Neural cell (in vitro differentiated cells): ENCODE measurements around the gene ST6GALNAC5. TPM values are rescaled to one million over a fixed set of nuclear protein-coding genes. Genes with fewer than 3 reads are reported as not detected.

Experiments
- H2AFZ ChIP-seq: fragments of 200-600, 300-800 bp; sonication (generic), shearing (Covaris generic); 2 replicates; pipeline ENCODE4 v1.6.0; 2014; ENCODE audit warnings: low read depth, mild to moderate bottlenecking, antibody characterized with exemption, low read length, moderate library complexity
- H3F3A ChIP-seq: fragments of 200-600 bp; shearing (Covaris generic); 2 replicates; pipeline ENCODE4 v1.6.1; 2016; ENCODE audit warnings: mild to moderate bottlenecking, moderate library complexity, mixed read lengths, antibody characterized with exemption, low read length; ENCODE audit not compliant: insufficient read depth, poor library complexity, severe bottlenecking
- H3K27ac ChIP-seq: fragments of 200-600, 300-800 bp; sonication (generic), shearing (Covaris generic); 2 replicates; pipeline ENCODE4 v1.5.1; 2014; ENCODE audit warnings: mild to moderate bottlenecking, low read length, moderate library complexity
- H3K27me3 ChIP-seq: fragments of 300-800, 200-600 bp; sonication (generic), shearing (Covaris generic); 2 replicates; pipeline ENCODE4 v1.6.0; 2014; ENCODE audit warnings: mild to moderate bottlenecking, low read depth, low read length, moderate library complexity; ENCODE audit not compliant: insufficient read depth
- H3K36me3 ChIP-seq: fragments of 300-800, 200-600 bp; sonication (generic), shearing (Covaris generic); 2 replicates; pipeline ENCODE4 v1.5.1; 2014; ENCODE audit warnings: mild to moderate bottlenecking, antibody characterized with exemption, low read length, moderate library complexity; ENCODE audit not compliant: insufficient read depth
- H3K4me2 ChIP-seq: fragments of 300-800, 200-600 bp; sonication (generic), shearing (Covaris generic); 2 replicates; pipeline ENCODE4 v1.6.0; 2014; ENCODE audit warnings: mild to moderate bottlenecking, low read length
- H3K4me3 ChIP-seq: fragments of 300-800, 200-600 bp; sonication (generic), shearing (Covaris generic); 2 replicates; pipeline ENCODE4 v1.5.1; 2014; ENCODE audit warnings: mild to moderate bottlenecking, low read length, moderate library complexity
- H3K79me2 ChIP-seq: fragments of 200-600 bp; shearing (Covaris generic); replicated peaks from 2 replicates; pipeline ENCODE4 v1.6.0; 2014; ENCODE audit warnings: mild to moderate bottlenecking, low read length, moderate library complexity; ENCODE audit not compliant: insufficient read depth
- H3K9ac ChIP-seq: fragments of 300-800, 200-600 bp; sonication (generic), shearing (Covaris generic); 2 replicates; pipeline ENCODE4 v1.6.1; 2016; ENCODE audit warnings: mild to moderate bottlenecking, low read length, mixed read lengths
- H3K9me2 ChIP-seq: fragments of 200-600 bp; shearing (Covaris generic); 2 replicates; pipeline ENCODE4 v1.6.1; 2016; ENCODE audit warnings: mild to moderate bottlenecking, low read length, mixed read lengths; ENCODE audit not compliant: insufficient read depth
- H3K9me3 ChIP-seq: fragments of 200-600, 300-800 bp; sonication (generic), shearing (Covaris generic); 2 replicates; pipeline ENCODE4 v1.6.1; 2016; ENCODE audit warnings: mild to moderate bottlenecking, mixed run types, low read length, moderate library complexity, mixed read lengths
- H4K20me1 ChIP-seq: fragments of 200-600 bp; shearing (Covaris generic); 2 replicates; pipeline ENCODE4 v1.6.1; 2016; ENCODE audit warnings: mild to moderate bottlenecking, mixed run types; ENCODE audit not compliant: insufficient read depth
- EP300 ChIP-seq: fragments of 450-650 bp; conservative IDR thresholded peaks from 2 replicates; pipeline ENCODE4 v1.6.1; 2014; ENCODE audit warnings: antibody characterized with exemption, mild to moderate bottlenecking, moderate library complexity; ENCODE audit not compliant: poor library complexity, severe bottlenecking
- EZH2 ChIP-seq: fragments of 200-600, 300-800 bp; shearing (Covaris generic), sonication (generic); IDR thresholded peaks from 2 replicates; pipeline ENCODE4 v1.6.1; 2014; ENCODE audit warnings: antibody characterized with exemption, low read length, borderline replicate concordance, mild to moderate bottlenecking; ENCODE audit not compliant: insufficient read depth, poor library complexity, severe bottlenecking
- MXI1 ChIP-seq: fragments of 450-650 bp; conservative IDR thresholded peaks from 2 replicates; pipeline ENCODE4 v1.6.1; 2014; ENCODE audit warnings: antibody characterized with exemption, mild to moderate bottlenecking; ENCODE audit not compliant: poor library complexity, severe bottlenecking
- POLR2AphosphoS5 ChIP-seq: IDR thresholded peaks from 2 replicates; pipeline ENCODE4 v1.6.1; 2012
- RAD21 ChIP-seq: fragments of 450-650 bp; conservative IDR thresholded peaks from 2 replicates; pipeline ENCODE4 v1.6.1; 2014; ENCODE audit warnings: antibody characterized with exemption, mild to moderate bottlenecking, moderate library complexity
- REST ChIP-seq: IDR thresholded peaks from 2 replicates; pipeline ENCODE4 v1.6.1; 2012; ENCODE audit warnings: borderline replicate concordance
- SMC3 ChIP-seq: fragments of 450-650 bp; conservative IDR thresholded peaks from 2 replicates; pipeline ENCODE4 v1.6.1; 2014; ENCODE audit warnings: antibody characterized with exemption, mild to moderate bottlenecking, moderate library complexity; ENCODE audit not compliant: poor library complexity
- polyA plus RNA-seq: library from polyadenylated mRNA; depleted of rRNA; stranded (reverse); fragments of >200 nt; gene quantifications from 2 replicates; pipeline ENCODE4 v1.2.3, GENCODE V29; 2014

ST6GALNAC5 gene
- polyA plus RNA-seq, 1 donor from 2014 or later = 57.3 TPM

GRCh38 chr1:77012066-77012465 lies 144.8 kb downstream of the ST6GALNAC5 start:
- Histone ChIP-seq H3K9me2 (no peaks in the 10 kb centered on the region), H4K20me1 (no peaks in the 10 kb centered on the region), H3K79me2 (peaks cover 8% of the 10 kb centered on the region), H3K36me3 (no peaks in the 10 kb centered on the region), H3K9ac (no peak overlapping the region), H3K27me3 (no peaks in the 10 kb centered on the region), H3F3A (peaks cover 16% of the 10 kb centered on the region), H3K4me2 (no peak overlapping the region), H3K9me3 (no peaks in the 10 kb centered on the region), H3K27ac (no peak overlapping the region), H2AFZ (no peak overlapping the region), H3K4me3 (no peak overlapping the region)
- no peak for TF ChIP-seq SMC3
- TF ChIP-seq REST = peak; percentile 37

- no peaks in the 10 kb centered on the region for H3K27me3 ChIP-seq
- no peaks in the 10 kb centered on the region for H3K9me2 ChIP-seq
- H3K4me2 ChIP-seq = peak overlapping the region; percentile 31
- peak overlapping the region; percentile 42 for H3K4me3 ChIP-seq
- peak overlapping the region; percentile 89 for H3K27ac ChIP-seq
- H3K36me3 ChIP-seq = no peaks in the 10 kb centered on the region
- no peaks in the 10 kb centered on the region for H3K9me3 ChIP-seq
- TF ChIP-seq POLR2AphosphoS5 (no peak), EZH2 (no peak), REST (peak; percentile 36), MXI1 (peak; percentile 26), EP300 (peak; percentile 65), RAD21 (peak; percentile 14)
- peaks cover 22% of the 10 kb centered on the region for H3F3A ChIP-seq
- H4K20me1 ChIP-seq = no peaks in the 10 kb centered on the region
- H3K9ac ChIP-seq = peak overlapping the region; percentile 39
- peaks cover 7% of the 10 kb centered on the region for H3K79me2 ChIP-seq
- H2AFZ ChIP-seq = no peak overlapping the region
Measured at GRCh38 chr1:77014073-77014788, 147.0 kb downstream of the ST6GALNAC5 start.
